Mesothelial cell of epicardium (in vitro differentiated cells): ENCODE results near the gene ABCC5. TPM values are rescaled to one million over a fixed set of nuclear protein-coding genes. Genes with fewer than 3 reads are reported as not detected.

Experiments used
- DNase-seq, 2 experiments: peaks; one replicate each; pipeline ENCODE4 v3.0.0; 2021; ENCODE audit warnings: low spot score in 2 of 2; ENCODE audit not compliant: unreplicated experiment in 2 of 2
- H3K27ac Mint-ChIP-seq: 2 replicates; pipeline ENCODE4 v1.8.0; 2021; ENCODE audit warnings: mixed read lengths
- H3K27me3 Mint-ChIP-seq: 2 replicates; pipeline ENCODE4 v1.8.0; 2021; ENCODE audit warnings: low read depth, mixed read lengths
- H3K36me3 Mint-ChIP-seq: 2 replicates; pipeline ENCODE4 v1.8.0; 2021; ENCODE audit warnings: mixed read lengths
- H3K4me1 Mint-ChIP-seq: 2 replicates; pipeline ENCODE4 v1.8.0; 2021; ENCODE audit warnings: mixed read lengths
- H3K4me3 Mint-ChIP-seq: 2 replicates; pipeline ENCODE4 v1.8.0; 2021; ENCODE audit warnings: mild to moderate bottlenecking, moderate library complexity, mixed read lengths
- H3K9me3 Mint-ChIP-seq: 2 replicates; pipeline ENCODE4 v1.8.0; 2021; ENCODE audit warnings: mixed read lengths
- CTCF ChIP-seq: fragments of 200-600 bp; sonication (generic); IDR thresholded peaks from one replicate; pipeline ENCODE4 v1.5.0; 2021; ENCODE audit warnings: antibody characterized with exemption; ENCODE audit not compliant: unreplicated experiment
- total RNA-seq: library from RNA; stranded (reverse); gene quantifications from 3 replicates; pipeline ENCODE4 v1.2.1, GENCODE V29; 2021

ABCC5 gene
- total RNA-seq, 1 donor from 2014 or later, result 62.3 TPM

- H3K27me3 Mint-ChIP-seq, result no peaks in the 10 kb centered on the region
- DNase-seq, result no peak
- H3K4me1 Mint-ChIP-seq, result no peaks in the 10 kb centered on the region
- H3K27ac Mint-ChIP-seq, result no peak overlapping the region
- H3K9me3 Mint-ChIP-seq, result no peaks in the 10 kb centered on the region
- H3K4me3 Mint-ChIP-seq, result no peak overlapping the region
- TF ChIP-seq CTCF, result no peak
- H3K36me3 Mint-ChIP-seq, result peaks cover 50% of the 10 kb centered on the region
Measured at GRCh38 chr3:183980403-183980802, 37.3 kb downstream of the ABCC5 start.

- DNase-seq, result no peak
- no peaks in the 10 kb centered on the region for H3K4me1 Mint-ChIP-seq
- no peaks in the 10 kb centered on the region for H3K9me3 Mint-ChIP-seq
- H3K27me3 Mint-ChIP-seq, result no peaks in the 10 kb centered on the region
- H3K27ac Mint-ChIP-seq, result no peak overlapping the region
- TF ChIP-seq CTCF, result no peak
- peaks cover 47% of the 10 kb centered on the region for H3K36me3 Mint-ChIP-seq
- no peak overlapping the region for H3K4me3 Mint-ChIP-seq
Measured at GRCh38 chr3:183975981-183976662, 41.6 kb downstream of the ABCC5 start.

GRCh38 chr3:183968666-183969245 lies 48.9 kb downstream of the ABCC5 start:
- Mint-ChIP-seq H3K36me3 (peaks cover 35% of the 10 kb centered on the region), H3K4me3 (no peak overlapping the region), H3K9me3 (no peaks in the 10 kb centered on the region), H3K27me3 (no peaks in the 10 kb centered on the region), H3K27ac (no peak overlapping the region), H3K4me1 (peaks cover 20% of the 10 kb centered on the region)
- TF ChIP-seq CTCF, result no peak
- DNase-seq, result no peak

GRCh38 chr3:183967693-183968092 lies 50.0 kb downstream of the ABCC5 start:
- no peaks in the 10 kb centered on the region for H3K27me3 Mint-ChIP-seq
- no peaks in the 10 kb centered on the region for H3K9me3 Mint-ChIP-seq
- H3K4me3 Mint-ChIP-seq, result no peak overlapping the region
- TF ChIP-seq CTCF, result no peak
- peaks cover 20% of the 10 kb centered on the region for H3K4me1 Mint-ChIP-seq
- no peak for DNase-seq
- peak overlapping the region; percentile 81 for H3K27ac Mint-ChIP-seq
- H3K36me3 Mint-ChIP-seq, result peaks cover 35% of the 10 kb centered on the region

- Mint-ChIP-seq H3K4me3 (no peak overlapping the region), H3K27ac (peak overlapping the region; percentile 81)
- no peak for TF ChIP-seq CTCF
Measured at GRCh38 chr3:183966361-183966791, 51.3 kb downstream of the ABCC5 start.

More at GRCh38 chr3:183966361-183966791, 51.3 kb downstream of the ABCC5 start:
- H3K4me1 Mint-ChIP-seq, result peaks cover 20% of the 10 kb centered on the region
- H3K36me3 Mint-ChIP-seq, result peaks cover 30% of the 10 kb centered on the region
- no peak for DNase-seq
- H3K9me3 Mint-ChIP-seq, result no peaks in the 10 kb centered on the region
- H3K27me3 Mint-ChIP-seq, result no peaks in the 10 kb centered on the region
